Astrocyte (in vitro differentiated cells and primary cell): ENCODE results near the gene C16orf86. TPM values are rescaled to one million over a fixed set of nuclear protein-coding genes. Genes with fewer than 3 reads are reported as not detected.

ENCODE experiments used
- DNase-seq: peaks from one replicate; pipeline ENCODE4 v3.0.0-alpha.2; 2010; ENCODE audit warnings: low read depth
- FAIRE-seq: peaks from 2 replicates; lab custom pipeline; 2011; peaks lifted over from hg19 to GRCh38; lab: Jason Lieb, UNC
- H2AFZ ChIP-seq: 2 replicates; pipeline ENCODE4 v1.6.0; 2012; ENCODE audit warnings: low read depth, low read length, inconsistent platforms
- H3K27ac ChIP-seq: 2 replicates; pipeline ENCODE4 v1.5.1; 2011; ENCODE audit warnings: low read depth, low read length, inconsistent platforms
- H3K27me3 ChIP-seq: 2 replicates; pipeline ENCODE4 v1.6.0; 2011; ENCODE audit warnings: low read length, inconsistent platforms; ENCODE audit not compliant: insufficient read depth
- H3K36me3 ChIP-seq: 2 replicates; pipeline ENCODE4 v1.5.1; 2011; ENCODE audit warnings: low read length, inconsistent platforms; ENCODE audit not compliant: insufficient read depth
- H3K4me1 ChIP-seq: 2 replicates; pipeline ENCODE4 v1.5.1; 2011; ENCODE audit warnings: low read length, inconsistent platforms; ENCODE audit not compliant: insufficient read depth
- H3K4me2 ChIP-seq: 2 replicates; pipeline ENCODE4 v1.6.0; 2012; ENCODE audit warnings: low read length, inconsistent platforms
- H3K4me3 ChIP-seq: 2 replicates; pipeline ENCODE4 v1.5.1; 2011; ENCODE audit warnings: low read depth, mild to moderate bottlenecking, low read length, inconsistent platforms; ENCODE audit not compliant: insufficient read depth
- H3K79me2 ChIP-seq: 2 replicates; pipeline ENCODE4 v1.6.0; 2012; ENCODE audit warnings: mild to moderate bottlenecking, low read length, inconsistent platforms; ENCODE audit not compliant: insufficient read depth
- H3K9ac ChIP-seq: 2 replicates; pipeline ENCODE4 v1.6.0; 2012; ENCODE audit warnings: mild to moderate bottlenecking, low read length, inconsistent platforms
- H3K9me3 ChIP-seq: 2 replicates; pipeline ENCODE4 v1.5.1; 2012; ENCODE audit warnings: low read depth, mild to moderate bottlenecking, low read length, inconsistent platforms; ENCODE audit not compliant: insufficient read depth
- H4K20me1 ChIP-seq: 2 replicates; pipeline ENCODE4 v1.6.0; 2012; ENCODE audit warnings: low read length, inconsistent platforms; ENCODE audit not compliant: insufficient read depth
- H3K27ac Mint-ChIP-seq: one replicate; pipeline ENCODE4 v1.8.0; 2021; ENCODE audit warnings: mild to moderate bottlenecking, mixed read lengths; ENCODE audit not compliant: unreplicated experiment
- H3K27me3 Mint-ChIP-seq: one replicate; pipeline ENCODE4 v1.8.0; 2021; ENCODE audit warnings: low read depth, mixed read lengths; ENCODE audit not compliant: unreplicated experiment
- H3K36me3 Mint-ChIP-seq: one replicate; pipeline ENCODE4 v1.8.0; 2021; ENCODE audit warnings: low read depth, mixed read lengths; ENCODE audit not compliant: unreplicated experiment
- H3K4me1 Mint-ChIP-seq: one replicate; pipeline ENCODE4 v1.8.0; 2021; ENCODE audit warnings: low read depth, mixed read lengths; ENCODE audit not compliant: unreplicated experiment
- H3K4me3 Mint-ChIP-seq: one replicate; pipeline ENCODE4 v1.8.0; 2021; ENCODE audit warnings: mild to moderate bottlenecking, moderate library complexity, mixed read lengths; ENCODE audit not compliant: unreplicated experiment
- H3K9me3 Mint-ChIP-seq: one replicate; pipeline ENCODE4 v1.8.0; 2021; ENCODE audit warnings: mild to moderate bottlenecking, mixed read lengths; ENCODE audit not compliant: unreplicated experiment
- EZH2 ChIP-seq: IDR thresholded peaks from 2 replicates; pipeline ENCODE4 v1.6.1; 2012; ENCODE audit warnings: mild to moderate bottlenecking, low read length, inconsistent platforms; ENCODE audit not compliant: insufficient read depth
- total RNA-seq: library from RNA; stranded (reverse); gene quantifications from 2 replicates; pipeline ENCODE4 v1.2.1, GENCODE V29; 2021
- TF ChIP-seq, protein P1 (sequence below): IDR thresholded peaks from 2 replicates; pipeline ENCODE4 v1.5.1; 2011; ENCODE audit warnings: low read depth, mild to moderate bottlenecking, inconsistent platforms, low read length, moderate library complexity; ENCODE audit not compliant: insufficient read depth

C16orf86 gene
- total RNA-seq, 1 donor from 2014 or later, result 0.32 TPM

DNA sequence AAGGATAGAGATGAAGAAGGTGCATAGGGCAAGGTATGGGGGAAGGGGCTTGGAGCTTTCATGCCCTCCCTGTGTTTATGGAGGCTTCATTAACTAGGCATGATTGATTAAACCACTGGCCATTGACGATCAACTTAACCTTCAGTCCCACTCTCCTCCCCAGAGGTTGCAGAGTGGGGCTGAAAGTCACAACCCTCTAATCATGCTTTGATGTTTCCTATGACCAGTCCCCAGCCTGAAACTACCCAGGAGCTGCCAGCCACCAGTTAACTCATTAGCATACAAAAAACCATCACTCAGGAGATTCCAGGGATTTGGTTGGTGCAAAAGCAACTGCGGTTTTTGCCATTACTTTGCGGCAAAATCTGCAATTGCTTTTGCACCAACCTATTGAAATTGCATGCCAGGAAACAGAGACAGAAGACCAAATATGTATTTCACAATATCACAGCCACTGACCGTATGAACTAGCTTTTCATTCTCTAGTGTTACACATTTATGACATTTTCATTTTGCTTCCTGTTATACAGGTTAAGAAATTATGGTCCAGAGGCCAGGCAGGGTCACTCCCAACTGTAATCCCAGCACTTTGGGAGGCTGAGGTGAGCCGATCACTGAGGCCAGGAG, 47.1 kb downstream of the C16orf86 start:
- H3K4me2 ChIP-seq, result no peak overlapping the region
- Mint-ChIP-seq H3K36me3 (peaks cover 11% of the 10 kb centered on the region), H3K27ac (no peak overlapping the region), H3K4me1 (peaks cover 6% of the 10 kb centered on the region), H3K9me3 (no peaks in the 10 kb centered on the region), H3K27me3 (no peaks in the 10 kb centered on the region), H3K4me3 (no peak overlapping the region)
- H3K36me3 ChIP-seq, result peaks cover 2% of the 10 kb centered on the region
- no peaks in the 10 kb centered on the region for H3K27me3 ChIP-seq
- H3K79me2 ChIP-seq, result peaks cover 82% of the 10 kb centered on the region
- H3K4me1 ChIP-seq, result peaks cover 6% of the 10 kb centered on the region
- no peak overlapping the region for H3K27ac ChIP-seq
- TF ChIP-seq, protein P1, sequence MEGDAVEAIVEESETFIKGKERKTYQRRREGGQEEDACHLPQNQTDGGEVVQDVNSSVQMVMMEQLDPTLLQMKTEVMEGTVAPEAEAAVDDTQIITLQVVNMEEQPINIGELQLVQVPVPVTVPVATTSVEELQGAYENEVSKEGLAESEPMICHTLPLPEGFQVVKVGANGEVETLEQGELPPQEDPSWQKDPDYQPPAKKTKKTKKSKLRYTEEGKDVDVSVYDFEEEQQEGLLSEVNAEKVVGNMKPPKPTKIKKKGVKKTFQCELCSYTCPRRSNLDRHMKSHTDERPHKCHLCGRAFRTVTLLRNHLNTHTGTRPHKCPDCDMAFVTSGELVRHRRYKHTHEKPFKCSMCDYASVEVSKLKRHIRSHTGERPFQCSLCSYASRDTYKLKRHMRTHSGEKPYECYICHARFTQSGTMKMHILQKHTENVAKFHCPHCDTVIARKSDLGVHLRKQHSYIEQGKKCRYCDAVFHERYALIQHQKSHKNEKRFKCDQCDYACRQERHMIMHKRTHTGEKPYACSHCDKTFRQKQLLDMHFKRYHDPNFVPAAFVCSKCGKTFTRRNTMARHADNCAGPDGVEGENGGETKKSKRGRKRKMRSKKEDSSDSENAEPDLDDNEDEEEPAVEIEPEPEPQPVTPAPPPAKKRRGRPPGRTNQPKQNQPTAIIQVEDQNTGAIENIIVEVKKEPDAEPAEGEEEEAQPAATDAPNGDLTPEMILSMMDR, result no peak
- no peak for TF ChIP-seq EZH2
- peaks cover 65% of the 10 kb centered on the region for H4K20me1 ChIP-seq
- no peak overlapping the region for H3K9ac ChIP-seq
- H2AFZ ChIP-seq, result no peak overlapping the region
- FAIRE-seq (no peak), DNase-seq (no peak)
- H3K9me3 ChIP-seq, result no peaks in the 10 kb centered on the region
- H3K4me3 ChIP-seq, result no peak overlapping the region

DNA sequence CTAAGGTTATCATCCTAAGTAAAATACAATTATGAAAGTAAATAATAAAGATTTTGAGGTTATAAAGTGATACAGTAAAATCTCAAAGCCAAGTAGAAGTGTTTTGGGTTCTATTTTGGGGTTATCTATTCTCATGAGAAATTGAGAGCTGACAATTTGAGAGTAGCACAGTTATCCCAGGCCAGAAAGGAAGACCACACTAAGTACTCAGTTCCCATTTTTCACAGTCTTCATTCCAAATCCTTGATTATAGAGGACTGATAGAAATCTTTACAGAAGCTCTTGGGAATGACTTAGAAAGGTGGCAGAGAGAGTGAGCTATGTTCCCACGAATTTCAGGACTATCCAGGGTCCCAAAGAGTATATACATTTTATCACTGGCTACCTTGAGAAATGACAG, 47.9 kb downstream of the C16orf86 start:
- Histone ChIP-seq H3K9me3 (no peaks in the 10 kb centered on the region), H3K4me1 (peaks cover 8% of the 10 kb centered on the region), H2AFZ (no peak overlapping the region), H3K36me3 (peaks cover 2% of the 10 kb centered on the region), H4K20me1 (peaks cover 59% of the 10 kb centered on the region), H3K27me3 (no peaks in the 10 kb centered on the region), H3K79me2 (peaks cover 77% of the 10 kb centered on the region), H3K27ac (no peak overlapping the region), H3K4me2 (no peak overlapping the region), H3K9ac (no peak overlapping the region), H3K4me3 (no peak overlapping the region)
- H3K27ac Mint-ChIP-seq, result no peak overlapping the region
- no peak for FAIRE-seq
- no peaks in the 10 kb centered on the region for H3K27me3 Mint-ChIP-seq
- no peak for DNase-seq
- peaks cover 6% of the 10 kb centered on the region for H3K4me1 Mint-ChIP-seq
- H3K36me3 Mint-ChIP-seq, result peaks cover 11% of the 10 kb centered on the region
- H3K9me3 Mint-ChIP-seq, result no peaks in the 10 kb centered on the region
- TF ChIP-seq, protein P1, result no peak
- TF ChIP-seq EZH2, result no peak
- H3K4me3 Mint-ChIP-seq, result no peak overlapping the region

DNA sequence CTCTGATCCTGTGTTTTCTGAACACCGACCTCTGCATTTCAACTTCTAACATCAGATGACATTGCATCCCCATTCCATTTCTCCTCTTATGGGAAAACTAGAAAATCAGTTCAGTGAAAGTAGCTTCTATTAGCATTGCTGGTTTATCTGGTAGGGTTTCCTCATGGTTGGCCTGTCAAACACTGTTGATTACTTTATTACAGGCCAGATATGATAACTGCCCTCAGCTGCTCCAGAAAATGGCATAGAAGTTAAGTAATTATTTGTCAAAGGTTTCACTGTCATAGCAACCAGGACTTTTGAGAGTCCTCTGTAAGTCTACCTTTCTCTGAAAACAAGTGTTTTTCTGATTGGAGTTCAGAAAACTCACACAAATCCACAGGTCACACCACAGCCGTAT, 49.5 kb downstream of the C16orf86 start:
- TF ChIP-seq, protein P1, result no peak
- no peak for TF ChIP-seq EZH2
- DNase-seq, result no peak
- Mint-ChIP-seq H3K27me3 (no peaks in the 10 kb centered on the region), H3K36me3 (peaks cover 11% of the 10 kb centered on the region), H3K4me1 (peaks cover 9% of the 10 kb centered on the region), H3K27ac (no peak overlapping the region), H3K9me3 (no peaks in the 10 kb centered on the region), H3K4me3 (no peak overlapping the region)
- peaks cover 51% of the 10 kb centered on the region for H4K20me1 ChIP-seq
- peaks cover 2% of the 10 kb centered on the region for H3K36me3 ChIP-seq
- no peak overlapping the region for H3K4me2 ChIP-seq
- H2AFZ ChIP-seq, result no peak overlapping the region
- no peaks in the 10 kb centered on the region for H3K9me3 ChIP-seq
- no peak overlapping the region for H3K4me3 ChIP-seq
- FAIRE-seq, result no peak
- H3K27me3 ChIP-seq, result no peaks in the 10 kb centered on the region
- no peak overlapping the region for H3K27ac ChIP-seq
- peaks cover 71% of the 10 kb centered on the region for H3K79me2 ChIP-seq
- H3K9ac ChIP-seq, result no peak overlapping the region
- H3K4me1 ChIP-seq, result peaks cover 16% of the 10 kb centered on the region
